ENCODE data around the gene RIPOR1. TPM values are rescaled to one million over a fixed set of nuclear protein-coding genes. Genes with fewer than 3 reads are reported as not detected.

The RIPOR1 gene
- total RNA-seq, 1 donor from 2014 or later = 74.9 TPM

GRCh38 chr16:67539691-67540635, 11.3 kb downstream of the RIPOR1 start:
- no peak for DNase-seq

- DNase-seq = no peak
These were observed 12.1 kb downstream of the RIPOR1 start for GRCh38 chr16:67540756-67541155.

- peak; percentile 34 for DNase-seq
These were observed 13.0 kb downstream of the RIPOR1 start for GRCh38 chr16:67541391-67542263.

- peak; percentile 83 for DNase-seq
These were observed 13.8 kb downstream of the RIPOR1 start for GRCh38 chr16:67542464-67542863.

GRCh38 chr16:67543036-67543435, 14.4 kb downstream of the RIPOR1 start:
- DNase-seq = no peak

- DNase-seq = no peak
These were observed 15.0 kb downstream of the RIPOR1 start for GRCh38 chr16:67543582-67543981.

GRCh38 chr16:67544329-67544841, 15.8 kb downstream of the RIPOR1 start:
- no peak for DNase-seq

GRCh38 chr16:67544844-67545664, 16.4 kb downstream of the RIPOR1 start:
- no peak for DNase-seq

GRCh38 chr16:67545665-67546024, 17.0 kb downstream of the RIPOR1 start:
- DNase-seq = no peak

- no peak for DNase-seq
These were observed 17.5 kb downstream of the RIPOR1 start for GRCh38 chr16:67546091-67546501.

- peak; percentile 88 for DNase-seq
These were observed 18.3 kb downstream of the RIPOR1 start for GRCh38 chr16:67546761-67547422.

- peak; percentile 89 for DNase-seq
These were observed 19.0 kb downstream of the RIPOR1 start for GRCh38 chr16:67547423-67548264.

GRCh38 chr16:67548265-67549126, 19.9 kb downstream of the RIPOR1 start:
- DNase-seq = peak; percentile 75

GRCh38 chr16:67549240-67549639, 20.6 kb downstream of the RIPOR1 start:
- DNase-seq = no peak

GRCh38 chr16:67549936-67550335, 21.3 kb downstream of the RIPOR1 start:
- DNase-seq = no peak

- DNase-seq = no peak
These were observed 22.5 kb downstream of the RIPOR1 start for GRCh38 chr16:67551091-67551490.

GRCh38 chr16:67551972-67552371, 23.3 kb downstream of the RIPOR1 start:
- no peak for DNase-seq

- no peak for DNase-seq
These were observed 23.8 kb downstream of the RIPOR1 start for GRCh38 chr16:67552476-67552875.

- DNase-seq = peak; percentile 82
These were observed 27.2 kb downstream of the RIPOR1 start for GRCh38 chr16:67555795-67556212.

GRCh38 chr16:67558859-67559258, 30.2 kb downstream of the RIPOR1 start:
- DNase-seq = no peak

Measured in dermis blood vessel endothelial cell (primary cell).